ENCODE results near the gene PPP1R12A.
"Not testable (repeated sequence)": the region's sequence is repeated elsewhere in the genome, so short reads cannot be mapped to it uniquely, and the experiment has no call there.

Gene PPP1R12A

DNA sequence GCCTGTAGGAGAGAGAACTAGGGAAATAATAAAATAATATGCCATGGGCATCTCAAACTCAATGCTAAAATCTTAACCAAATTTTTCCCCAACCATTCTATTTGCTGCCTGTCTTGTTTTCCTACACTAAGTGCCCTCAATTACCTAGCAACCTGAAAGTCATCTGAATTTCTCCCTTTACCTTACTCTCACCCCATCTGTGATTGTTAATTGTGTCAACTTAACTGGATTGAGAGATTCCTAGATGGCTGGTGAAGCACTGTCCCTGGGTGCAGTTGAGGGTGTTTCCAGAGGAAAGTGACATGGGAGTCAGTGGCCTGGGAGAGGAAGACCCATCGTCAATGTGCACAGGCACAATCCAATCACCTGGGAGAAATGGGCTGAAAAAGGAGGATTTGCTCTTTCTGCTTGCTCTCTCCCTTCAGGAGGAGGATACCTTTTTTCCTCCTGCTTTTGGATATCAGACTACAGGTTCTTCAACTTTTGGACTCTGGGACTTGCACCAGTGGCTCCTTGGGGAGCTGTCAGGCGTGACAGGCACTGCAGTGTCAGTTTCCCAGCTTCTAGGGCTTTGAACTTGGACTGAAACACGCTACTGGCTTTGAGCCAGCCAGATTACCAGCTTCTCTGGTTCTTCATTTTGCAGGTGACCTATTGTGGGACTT, 100.1 kb downstream of the PPP1R12A start:
- peaks cover 0 to 7% of the 10 kb centered on the region in 2 donors for H3K9me3 ChIP-seq (ENCODE audit: control insufficient read depth in 2 of 2, low read length in 2 of 2)
- no peaks in the 10 kb centered on the region for H3K4me1 ChIP-seq (ENCODE audit: control insufficient read depth in 2 of 2, insufficient read depth in 2 of 2, low read length in 2 of 2)
- H3K4me3 ChIP-seq (ENCODE audit: low read length in 2 of 2): no peak overlapping the region
- no peak overlapping the region for H3K27ac ChIP-seq (ENCODE audit: low read depth in 2 of 2, low read length in 2 of 2)
- H3K27me3 ChIP-seq (ENCODE audit: control insufficient read depth in 2 of 2, insufficient read depth in 2 of 2, low read length in 2 of 2): no peaks in the 10 kb centered on the region
- H3K36me3 ChIP-seq (ENCODE audit: control insufficient read depth in 2 of 2, insufficient read depth in 2 of 2, low read length in 2 of 2): peaks cover 4 to 14% of the 10 kb centered on the region in 2 donors
- no peak overlapping the region for H3K9ac ChIP-seq (ENCODE audit: low read depth in 1 of 2, low read length in 2 of 2)

DNA sequence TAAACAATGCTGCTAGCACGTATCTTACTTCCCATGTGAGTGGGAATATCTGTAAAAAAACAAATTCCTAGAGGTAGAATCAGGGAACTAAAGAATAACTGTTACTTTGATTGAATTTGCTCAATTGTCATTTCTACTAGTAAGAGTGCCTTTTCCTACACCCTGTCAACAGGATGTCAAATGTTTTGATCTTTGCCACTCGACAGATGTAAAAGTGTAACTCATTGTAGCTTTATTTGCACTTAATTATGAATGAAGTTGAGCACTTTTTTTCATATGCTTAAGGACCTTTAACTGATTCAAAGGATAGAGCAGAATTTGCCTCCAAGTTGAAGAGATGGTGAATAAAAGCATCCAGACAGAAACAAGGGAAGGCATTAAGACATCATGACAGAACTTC, 104.5 kb downstream of the PPP1R12A start:
- peaks cover 3 to 8% of the 10 kb centered on the region in 2 donors for H3K36me3 ChIP-seq (ENCODE audit: control insufficient read depth in 2 of 2, insufficient read depth in 2 of 2, low read length in 2 of 2)
- no peaks in the 10 kb centered on the region for H3K27me3 ChIP-seq (ENCODE audit: control insufficient read depth in 2 of 2, insufficient read depth in 2 of 2, low read length in 2 of 2)
- no peak overlapping the region for H3K4me3 ChIP-seq (ENCODE audit: low read length in 2 of 2)
- no peak overlapping the region for H3K27ac ChIP-seq (ENCODE audit: low read depth in 2 of 2, low read length in 2 of 2)
- H3K4me1 ChIP-seq (ENCODE audit: control insufficient read depth in 2 of 2, insufficient read depth in 2 of 2, low read length in 2 of 2): no peaks in the 10 kb centered on the region
- no peak overlapping the region for H3K9ac ChIP-seq (ENCODE audit: low read depth in 1 of 2, low read length in 2 of 2)
- H3K9me3 ChIP-seq (ENCODE audit: control insufficient read depth in 2 of 2, low read length in 2 of 2): no peaks in the 10 kb centered on the region

DNA sequence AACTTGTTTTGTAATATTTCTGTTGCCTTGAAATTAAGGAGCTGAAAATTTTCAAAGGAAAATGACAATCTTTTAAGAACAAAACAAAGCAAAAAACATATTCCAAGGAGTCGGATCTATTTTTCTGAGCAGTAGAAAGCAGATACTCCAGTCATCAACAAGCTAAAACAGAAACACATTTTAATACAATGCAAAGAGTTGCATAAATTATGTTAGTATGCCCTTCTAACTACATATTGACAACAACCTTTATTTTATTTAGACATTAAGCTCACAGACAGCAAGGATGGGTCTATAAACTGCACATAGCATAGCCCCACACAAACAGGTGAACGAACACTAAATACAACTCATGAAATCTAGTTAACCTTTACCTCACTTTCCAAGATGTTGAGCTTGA, 106.0 kb downstream of the PPP1R12A start:
- peaks cover 3 to 8% of the 10 kb centered on the region in 2 donors for H3K36me3 ChIP-seq (ENCODE audit: control insufficient read depth in 2 of 2, insufficient read depth in 2 of 2, low read length in 2 of 2)
- H3K4me1 ChIP-seq (ENCODE audit: control insufficient read depth in 2 of 2, insufficient read depth in 2 of 2, low read length in 2 of 2): no peaks in the 10 kb centered on the region
- H3K9me3 ChIP-seq (ENCODE audit: control insufficient read depth in 2 of 2, low read length in 2 of 2): no peaks in the 10 kb centered on the region
- no peak overlapping the region for H3K9ac ChIP-seq (ENCODE audit: low read depth in 1 of 2, low read length in 2 of 2)
- no peak overlapping the region for H3K4me3 ChIP-seq (ENCODE audit: low read length in 2 of 2)
- H3K27ac ChIP-seq (ENCODE audit: low read depth in 2 of 2, low read length in 2 of 2): no peak overlapping the region
- no peaks in the 10 kb centered on the region for H3K27me3 ChIP-seq (ENCODE audit: control insufficient read depth in 2 of 2, insufficient read depth in 2 of 2, low read length in 2 of 2)

DNA sequence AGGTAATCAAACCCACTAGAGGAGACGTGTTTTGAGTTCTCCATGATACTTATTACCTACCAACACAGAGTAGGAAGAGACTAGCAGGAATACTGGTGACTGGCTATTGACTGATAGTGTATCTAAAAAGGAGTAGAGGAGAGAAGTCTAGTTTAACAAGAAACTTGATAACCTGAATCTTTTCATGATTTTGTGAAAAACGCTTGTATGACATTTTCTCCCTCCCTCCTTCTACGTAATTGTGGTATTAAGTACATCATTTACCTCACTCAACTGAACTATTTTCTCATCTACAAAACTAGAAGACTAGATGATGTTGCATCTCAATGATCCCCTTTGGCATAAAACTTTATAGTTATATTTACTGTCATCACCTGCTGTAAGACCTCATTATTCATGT, 107.4 kb downstream of the PPP1R12A start:
- Histone ChIP-seq H3K4me3 (ENCODE audit: low read length in 2 of 2) (no peak overlapping the region), H3K9ac (ENCODE audit: low read depth in 1 of 2, low read length in 2 of 2) (no peak overlapping the region), H3K4me1 (ENCODE audit: control insufficient read depth in 2 of 2, insufficient read depth in 2 of 2, low read length in 2 of 2) (no peaks in the 10 kb centered on the region), H3K27ac (ENCODE audit: low read depth in 2 of 2, low read length in 2 of 2) (no peak overlapping the region), H3K27me3 (ENCODE audit: control insufficient read depth in 2 of 2, insufficient read depth in 2 of 2, low read length in 2 of 2) (no peaks in the 10 kb centered on the region), H3K36me3 (ENCODE audit: control insufficient read depth in 2 of 2, insufficient read depth in 2 of 2, low read length in 2 of 2) (peaks cover 3 to 8% of the 10 kb centered on the region in 2 donors), H3K9me3 (ENCODE audit: control insufficient read depth in 2 of 2, low read length in 2 of 2) (no peaks in the 10 kb centered on the region)

DNA sequence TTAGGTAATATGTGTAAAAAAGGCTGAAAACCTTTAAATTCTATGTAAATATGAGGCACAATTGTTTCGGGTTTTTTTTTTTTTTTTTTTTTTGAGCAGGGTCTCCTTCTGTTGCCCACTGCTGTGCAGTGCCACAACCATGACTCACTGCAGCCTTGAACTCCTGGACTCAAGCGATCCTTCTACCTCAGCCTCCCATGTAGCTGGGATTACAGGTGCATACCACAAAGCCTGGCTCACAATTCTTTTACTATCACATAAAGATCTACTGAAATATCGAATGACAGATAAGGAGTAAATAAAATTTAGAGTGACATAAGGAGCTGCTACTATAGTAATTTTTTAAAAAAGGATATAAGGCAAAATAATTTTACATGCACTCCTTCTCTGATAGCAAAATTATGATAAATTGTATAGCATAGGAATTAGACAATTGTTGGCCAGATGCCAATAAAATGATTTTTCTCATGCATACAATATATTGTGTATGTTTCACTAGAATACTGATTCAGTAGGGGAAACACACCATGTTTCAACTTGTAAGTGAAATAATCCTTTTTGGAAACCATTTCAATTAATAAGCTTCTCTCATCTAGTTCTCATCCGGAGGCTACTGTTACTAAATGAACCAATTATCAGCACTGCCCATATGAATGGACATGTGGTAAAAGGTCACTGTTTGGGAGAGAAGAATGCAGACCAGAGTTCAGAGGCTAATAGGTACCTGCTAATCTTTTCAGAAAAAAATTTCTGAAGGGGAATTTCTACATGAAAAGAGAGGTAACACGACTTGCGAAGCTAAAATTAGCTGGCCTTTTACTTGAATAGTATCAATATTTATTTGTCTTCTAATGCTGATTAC, 108.4 kb downstream of the PPP1R12A start:
- H3K4me3 ChIP-seq (ENCODE audit: low read length in 2 of 2): no peak overlapping the region
- H3K9me3 ChIP-seq (ENCODE audit: control insufficient read depth in 2 of 2, low read length in 2 of 2): no peaks in the 10 kb centered on the region
- no peaks in the 10 kb centered on the region for H3K4me1 ChIP-seq (ENCODE audit: control insufficient read depth in 2 of 2, insufficient read depth in 2 of 2, low read length in 2 of 2)
- H3K36me3 ChIP-seq (ENCODE audit: control insufficient read depth in 2 of 2, insufficient read depth in 2 of 2, low read length in 2 of 2): peaks cover 3 to 4% of the 10 kb centered on the region in 2 donors
- H3K27me3 ChIP-seq (ENCODE audit: control insufficient read depth in 2 of 2, insufficient read depth in 2 of 2, low read length in 2 of 2): no peaks in the 10 kb centered on the region
- no peak overlapping the region for H3K9ac ChIP-seq (ENCODE audit: low read depth in 1 of 2, low read length in 2 of 2)
- H3K27ac ChIP-seq (ENCODE audit: low read depth in 2 of 2, low read length in 2 of 2): no peak overlapping the region

DNA sequence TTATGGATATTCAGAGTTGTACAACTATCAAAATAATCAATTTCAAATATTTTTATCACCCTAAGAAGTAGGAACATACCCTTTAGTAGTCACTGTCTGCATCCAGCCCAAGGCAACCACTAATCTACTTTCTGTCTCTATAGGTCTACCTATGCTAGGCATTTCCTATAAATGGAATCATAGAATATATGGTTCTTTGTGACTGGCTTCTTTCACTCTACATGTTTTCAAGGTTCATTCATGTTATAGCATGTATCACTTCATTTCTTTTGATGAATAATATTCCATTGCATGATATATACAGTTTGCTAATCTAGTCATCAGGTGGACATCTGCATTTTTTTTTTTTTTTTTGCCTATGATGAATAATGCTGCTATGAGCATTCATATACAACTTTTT, 112.4 kb downstream of the PPP1R12A start:
- Histone ChIP-seq H3K4me1 (ENCODE audit: control insufficient read depth in 2 of 2, insufficient read depth in 2 of 2, low read length in 2 of 2) (no peaks in the 10 kb centered on the region), H3K27me3 (ENCODE audit: control insufficient read depth in 2 of 2, insufficient read depth in 2 of 2, low read length in 2 of 2) (no peaks in the 10 kb centered on the region), H3K9ac (ENCODE audit: low read depth in 1 of 2, low read length in 2 of 2) (no peak overlapping the region), H3K36me3 (ENCODE audit: control insufficient read depth in 2 of 2, insufficient read depth in 2 of 2, low read length in 2 of 2) (peaks cover 14 to 16% of the 10 kb centered on the region in 2 donors), H3K4me3 (ENCODE audit: low read length in 2 of 2) (no peak overlapping the region), H3K27ac (ENCODE audit: low read depth in 2 of 2, low read length in 2 of 2) (no peak overlapping the region), H3K9me3 (ENCODE audit: control insufficient read depth in 2 of 2, low read length in 2 of 2) (no peaks in the 10 kb centered on the region)

DNA sequence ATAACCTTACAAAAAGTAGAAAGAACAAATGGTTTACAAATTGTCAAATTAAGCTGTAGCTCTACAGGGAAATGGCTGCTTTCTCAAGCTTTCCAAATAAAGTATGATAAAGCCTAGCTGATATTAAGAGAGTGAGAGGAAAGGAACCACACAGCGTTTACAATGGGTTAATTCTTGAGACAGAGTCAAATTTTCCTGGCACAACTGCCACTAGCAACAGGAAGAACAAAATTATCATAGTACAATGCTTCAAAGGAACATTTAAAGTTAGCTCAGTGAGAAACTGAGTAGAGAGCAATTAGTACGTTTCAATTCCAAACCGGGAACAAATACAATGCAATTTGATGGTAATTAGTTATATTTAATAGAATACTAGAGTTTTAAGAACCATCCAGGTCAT, 116.0 kb downstream of the PPP1R12A start:
- Histone ChIP-seq H3K4me3 (ENCODE audit: low read length in 2 of 2) (no peak overlapping the region), H3K4me1 (ENCODE audit: control insufficient read depth in 2 of 2, insufficient read depth in 2 of 2, low read length in 2 of 2) (no peaks in the 10 kb centered on the region), H3K27me3 (ENCODE audit: control insufficient read depth in 2 of 2, insufficient read depth in 2 of 2, low read length in 2 of 2) (no peaks in the 10 kb centered on the region), H3K27ac (ENCODE audit: low read depth in 2 of 2, low read length in 2 of 2) (no peak overlapping the region), H3K9ac (ENCODE audit: low read depth in 1 of 2, low read length in 2 of 2) (no peak overlapping the region), H3K36me3 (ENCODE audit: control insufficient read depth in 2 of 2, insufficient read depth in 2 of 2, low read length in 2 of 2) (peaks cover 17 to 22% of the 10 kb centered on the region in 2 donors), H3K9me3 (ENCODE audit: control insufficient read depth in 2 of 2, low read length in 2 of 2) (no peaks in the 10 kb centered on the region)

DNA sequence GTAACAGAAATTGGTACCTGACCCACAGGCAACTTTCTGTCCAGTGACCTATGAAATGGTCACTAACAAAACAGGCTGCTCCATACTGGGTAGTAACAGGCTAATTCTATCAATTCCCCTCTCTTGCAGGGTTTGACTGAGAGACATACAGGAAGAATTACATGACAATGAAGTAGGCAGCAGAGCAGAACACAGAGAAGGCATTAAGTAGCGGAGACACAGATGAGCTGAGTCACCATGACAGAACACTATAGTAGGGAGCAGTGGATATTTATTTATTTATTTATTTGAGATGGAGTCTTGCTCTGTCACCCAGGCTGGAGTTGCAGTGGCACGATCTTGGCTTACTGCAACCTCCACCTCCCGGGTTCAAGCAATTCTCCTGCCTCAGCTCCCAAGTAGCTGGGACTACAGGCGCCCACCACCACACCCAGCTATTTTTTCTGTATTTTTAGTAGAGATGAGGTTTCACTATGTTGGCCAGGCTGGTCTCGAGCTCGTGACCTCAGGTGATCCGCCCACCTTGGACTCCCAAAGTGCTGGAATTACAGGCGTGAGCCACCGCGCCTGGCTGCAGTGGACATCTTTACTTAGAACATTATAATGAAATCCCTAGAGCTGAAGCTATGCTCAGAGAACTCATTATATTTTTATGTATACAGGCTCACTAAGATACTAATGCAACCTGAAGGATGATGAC, 150.4 kb downstream of the PPP1R12A start:
- H3K36me3 ChIP-seq (ENCODE audit: control insufficient read depth in 2 of 2, insufficient read depth in 2 of 2, low read length in 2 of 2): peaks cover 29 to 37% of the 10 kb centered on the region in 2 donors
- H3K4me1 ChIP-seq (ENCODE audit: control insufficient read depth in 2 of 2, insufficient read depth in 2 of 2, low read length in 2 of 2); H3K9ac ChIP-seq (ENCODE audit: low read depth in 1 of 2, low read length in 2 of 2); H3K27me3 ChIP-seq (ENCODE audit: control insufficient read depth in 2 of 2, insufficient read depth in 2 of 2, low read length in 2 of 2); H3K4me3 ChIP-seq (ENCODE audit: low read length in 2 of 2); H3K27ac ChIP-seq (ENCODE audit: low read depth in 2 of 2, low read length in 2 of 2); H3K9me3 ChIP-seq (ENCODE audit: control insufficient read depth in 2 of 2, low read length in 2 of 2): not testable (repeated sequence)

DNA sequence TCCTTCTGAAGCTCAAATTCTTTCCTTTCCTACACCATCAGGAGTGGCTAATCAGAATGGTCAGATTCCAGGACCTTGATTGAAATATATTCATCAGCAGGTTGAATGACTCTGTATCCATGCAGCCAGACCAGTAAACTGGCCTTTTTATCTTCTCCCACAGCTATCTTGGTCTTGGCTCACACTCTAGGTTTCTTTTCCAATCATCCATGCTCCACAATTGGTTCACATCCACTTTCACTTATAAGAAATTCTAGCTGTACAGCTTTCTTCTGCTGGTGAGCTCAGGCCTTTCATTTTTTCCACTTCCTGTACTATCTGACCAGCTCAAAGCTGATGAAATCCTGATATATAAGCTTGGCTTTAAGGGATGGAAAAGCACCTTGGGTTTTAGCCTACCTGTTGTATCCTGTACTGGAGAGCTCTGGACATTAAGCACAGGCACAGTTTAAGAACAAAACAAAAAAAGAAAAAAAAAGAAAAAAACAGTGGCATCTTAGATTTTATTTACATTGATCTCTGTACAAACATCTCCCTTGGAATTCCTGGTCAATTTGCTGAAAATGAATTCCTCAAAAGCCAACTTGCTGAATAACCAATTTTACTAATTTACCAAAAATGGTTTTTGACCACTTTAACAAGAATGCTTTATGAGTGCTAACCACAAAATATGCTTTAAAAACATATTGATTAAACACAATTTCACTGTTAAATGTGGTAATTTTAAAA, 152.6 kb downstream of the PPP1R12A start:
- peaks cover 28 to 35% of the 10 kb centered on the region in 2 donors for H3K36me3 ChIP-seq (ENCODE audit: control insufficient read depth in 2 of 2, insufficient read depth in 2 of 2, low read length in 2 of 2)
- H3K9ac ChIP-seq (ENCODE audit: low read depth in 1 of 2, low read length in 2 of 2): no peak overlapping the region
- no peaks in the 10 kb centered on the region for H3K4me1 ChIP-seq (ENCODE audit: control insufficient read depth in 2 of 2, insufficient read depth in 2 of 2, low read length in 2 of 2)
- no peak overlapping the region for H3K4me3 ChIP-seq (ENCODE audit: low read length in 2 of 2)
- H3K27me3 ChIP-seq (ENCODE audit: control insufficient read depth in 2 of 2, insufficient read depth in 2 of 2, low read length in 2 of 2): no peaks in the 10 kb centered on the region
- H3K27ac ChIP-seq (ENCODE audit: low read depth in 2 of 2, low read length in 2 of 2): no peak overlapping the region
- H3K9me3 ChIP-seq (ENCODE audit: control insufficient read depth in 2 of 2, low read length in 2 of 2): no peaks in the 10 kb centered on the region

Data from mucosa of rectum (tissue), 2 donors.